ENCODE measurements around the gene GRIK2.

GRIK2 gene

GRCh38 chr6:101544286-101544685 lies 150.8 kb downstream of the GRIK2 start:
- no peak for TF ChIP-seq CTCF (IDR thresholded peaks at IDR 0.05; ENCODE audit: extremely low read depth, missing control alignments)
- no peak for DNase-seq (ENCODE audit: low spot score)

GRCh38 chr6:101545191-101545590 lies 151.7 kb downstream of the GRIK2 start:
- no peak for TF ChIP-seq CTCF (IDR thresholded peaks at IDR 0.05; ENCODE audit: extremely low read depth, missing control alignments)
- DNase-seq (ENCODE audit: low spot score): no peak

GRCh38 chr6:101550451-101550850 lies 156.9 kb downstream of the GRIK2 start:
- no peak for DNase-seq (ENCODE audit: low spot score)
- TF ChIP-seq CTCF (IDR thresholded peaks at IDR 0.05; ENCODE audit: extremely low read depth, missing control alignments): no peak

- DNase-seq (ENCODE audit: low spot score): no peak
- no peak for TF ChIP-seq CTCF (IDR thresholded peaks at IDR 0.05; ENCODE audit: extremely low read depth, missing control alignments)
These were observed 160.7 kb downstream of the GRIK2 start for GRCh38 chr6:101554231-101554630.

GRCh38 chr6:101558712-101559111 lies 165.2 kb downstream of the GRIK2 start:
- TF ChIP-seq CTCF (IDR thresholded peaks at IDR 0.05; ENCODE audit: extremely low read depth, missing control alignments): no peak
- DNase-seq (ENCODE audit: low spot score): no peak

GRCh38 chr6:101572627-101573026 lies 179.1 kb downstream of the GRIK2 start:
- DNase-seq (ENCODE audit: low spot score): no peak
- no peak for TF ChIP-seq CTCF (IDR thresholded peaks at IDR 0.05; ENCODE audit: extremely low read depth, missing control alignments)

GRCh38 chr6:101577091-101577490 lies 183.6 kb downstream of the GRIK2 start:
- DNase-seq (ENCODE audit: low spot score): no peak
- TF ChIP-seq CTCF (IDR thresholded peaks at IDR 0.05; ENCODE audit: extremely low read depth, missing control alignments): no peak

Data from GM20000 (cell line).